GM12875 (cell line): Measurements from ENCODE around the gene SLFN12.

Experiments used
- H3K4me3 ChIP-seq: one replicate; pipeline ENCODE4 v1.5.1; 2011; ENCODE audit warnings: low read depth, low read length, control low read depth
- TF ChIP-seq, protein P1 (sequence below): IDR thresholded peaks from 2 replicates; pipeline ENCODE4 v1.5.1; 2011; ENCODE audit warnings: low read depth, mild to moderate bottlenecking, control low read depth, inconsistent platforms, low read length, moderate library complexity, borderline replicate concordance; ENCODE audit not compliant: insufficient read depth

Gene SLFN12

DNA sequence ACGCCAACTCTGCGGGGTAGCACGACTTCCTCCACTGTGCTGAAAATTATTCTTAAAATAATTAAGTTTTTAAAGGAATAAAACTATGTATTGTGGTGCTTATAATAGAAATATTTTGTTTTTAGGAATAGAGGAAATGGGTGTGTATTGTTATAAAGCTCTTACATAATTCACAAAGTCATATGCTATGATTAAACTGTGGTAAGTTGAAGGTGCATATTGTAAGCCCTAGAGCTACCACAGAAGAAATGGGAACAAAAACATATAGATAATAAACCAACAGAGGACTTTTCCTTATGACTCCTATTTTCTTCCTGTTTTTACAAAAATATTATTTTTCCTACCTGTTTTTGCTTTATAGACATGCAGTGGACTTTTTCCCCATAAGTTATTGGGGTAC lies 54.6 kb downstream of the SLFN12 start:
- TF ChIP-seq, protein P1, sequence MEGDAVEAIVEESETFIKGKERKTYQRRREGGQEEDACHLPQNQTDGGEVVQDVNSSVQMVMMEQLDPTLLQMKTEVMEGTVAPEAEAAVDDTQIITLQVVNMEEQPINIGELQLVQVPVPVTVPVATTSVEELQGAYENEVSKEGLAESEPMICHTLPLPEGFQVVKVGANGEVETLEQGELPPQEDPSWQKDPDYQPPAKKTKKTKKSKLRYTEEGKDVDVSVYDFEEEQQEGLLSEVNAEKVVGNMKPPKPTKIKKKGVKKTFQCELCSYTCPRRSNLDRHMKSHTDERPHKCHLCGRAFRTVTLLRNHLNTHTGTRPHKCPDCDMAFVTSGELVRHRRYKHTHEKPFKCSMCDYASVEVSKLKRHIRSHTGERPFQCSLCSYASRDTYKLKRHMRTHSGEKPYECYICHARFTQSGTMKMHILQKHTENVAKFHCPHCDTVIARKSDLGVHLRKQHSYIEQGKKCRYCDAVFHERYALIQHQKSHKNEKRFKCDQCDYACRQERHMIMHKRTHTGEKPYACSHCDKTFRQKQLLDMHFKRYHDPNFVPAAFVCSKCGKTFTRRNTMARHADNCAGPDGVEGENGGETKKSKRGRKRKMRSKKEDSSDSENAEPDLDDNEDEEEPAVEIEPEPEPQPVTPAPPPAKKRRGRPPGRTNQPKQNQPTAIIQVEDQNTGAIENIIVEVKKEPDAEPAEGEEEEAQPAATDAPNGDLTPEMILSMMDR = no peak
- H3K4me3 ChIP-seq = no peak overlapping the region

DNA sequence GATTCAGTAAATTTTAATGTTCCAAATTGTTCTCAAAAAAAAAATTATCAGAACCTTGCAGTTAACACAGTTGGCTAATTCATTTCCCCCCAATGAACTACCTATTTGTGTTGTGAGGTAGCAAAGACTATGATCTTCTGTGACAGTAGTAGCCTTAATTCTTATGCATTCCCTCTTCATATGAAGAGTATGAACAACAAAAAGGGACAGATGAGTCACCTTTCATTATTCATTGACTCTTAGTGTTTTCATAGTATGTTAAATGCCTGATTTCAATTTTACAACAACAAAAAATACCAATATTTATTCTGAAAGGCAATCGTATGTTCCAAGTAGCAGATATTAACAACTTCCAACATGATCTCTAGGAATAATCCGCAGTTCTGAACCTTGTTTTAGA lies 55.2 kb downstream of the SLFN12 start:
- no peak overlapping the region for H3K4me3 ChIP-seq
- TF ChIP-seq, protein P1 = no peak

DNA sequence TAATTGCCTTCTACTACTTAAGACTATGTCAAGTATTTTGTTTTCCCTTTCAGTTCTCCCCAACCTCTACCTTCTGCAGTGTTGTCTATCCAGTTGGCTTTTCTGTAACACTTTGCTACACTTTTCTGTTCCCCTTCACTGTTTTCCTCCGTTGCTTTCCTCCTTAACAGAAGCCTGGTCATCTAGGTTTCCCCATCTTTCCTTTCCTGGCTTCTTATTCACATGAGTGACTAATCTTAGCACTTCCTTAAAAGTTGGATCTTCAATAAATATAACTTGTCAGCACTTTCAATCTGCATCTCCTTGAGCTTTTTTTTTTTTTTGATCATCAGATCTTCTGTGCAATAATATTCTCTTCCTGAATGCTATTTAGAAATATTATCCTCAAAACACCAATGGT lies 56.1 kb downstream of the SLFN12 start:
- TF ChIP-seq, protein P1 = no peak

DNA sequence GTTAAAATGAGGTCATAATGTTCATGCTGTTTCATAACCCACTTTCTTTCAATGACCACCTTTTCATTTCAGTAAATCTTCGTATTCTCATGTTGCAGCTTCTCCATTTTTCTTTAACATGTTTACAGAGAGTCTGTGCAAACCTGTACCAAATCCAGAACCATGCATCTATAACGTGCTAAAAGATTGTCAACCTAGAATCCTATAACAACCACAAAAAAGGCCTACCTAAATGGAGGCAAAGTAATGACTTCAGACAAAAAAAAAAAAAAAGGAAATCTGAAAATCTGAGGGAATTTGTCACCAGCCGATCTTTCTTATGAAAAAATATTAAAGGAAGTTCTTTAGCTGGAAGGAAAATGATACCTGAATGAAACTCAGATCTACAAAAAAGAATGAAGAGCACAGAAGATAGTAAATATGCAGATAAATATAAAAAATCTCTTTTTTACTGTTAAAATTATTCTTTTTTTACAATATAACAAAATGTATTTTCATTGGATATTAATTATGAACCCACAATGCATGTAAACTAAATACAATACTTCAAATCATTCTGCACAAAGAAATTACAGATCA lies 57.4 kb downstream of the SLFN12 start:
- TF ChIP-seq, protein P1 = no peak
- H3K4me3 ChIP-seq = no peak overlapping the region

More for the DNA sequence above, 56.1 kb downstream of the SLFN12 start:
- H3K4me3 ChIP-seq = no peak overlapping the region

DNA sequence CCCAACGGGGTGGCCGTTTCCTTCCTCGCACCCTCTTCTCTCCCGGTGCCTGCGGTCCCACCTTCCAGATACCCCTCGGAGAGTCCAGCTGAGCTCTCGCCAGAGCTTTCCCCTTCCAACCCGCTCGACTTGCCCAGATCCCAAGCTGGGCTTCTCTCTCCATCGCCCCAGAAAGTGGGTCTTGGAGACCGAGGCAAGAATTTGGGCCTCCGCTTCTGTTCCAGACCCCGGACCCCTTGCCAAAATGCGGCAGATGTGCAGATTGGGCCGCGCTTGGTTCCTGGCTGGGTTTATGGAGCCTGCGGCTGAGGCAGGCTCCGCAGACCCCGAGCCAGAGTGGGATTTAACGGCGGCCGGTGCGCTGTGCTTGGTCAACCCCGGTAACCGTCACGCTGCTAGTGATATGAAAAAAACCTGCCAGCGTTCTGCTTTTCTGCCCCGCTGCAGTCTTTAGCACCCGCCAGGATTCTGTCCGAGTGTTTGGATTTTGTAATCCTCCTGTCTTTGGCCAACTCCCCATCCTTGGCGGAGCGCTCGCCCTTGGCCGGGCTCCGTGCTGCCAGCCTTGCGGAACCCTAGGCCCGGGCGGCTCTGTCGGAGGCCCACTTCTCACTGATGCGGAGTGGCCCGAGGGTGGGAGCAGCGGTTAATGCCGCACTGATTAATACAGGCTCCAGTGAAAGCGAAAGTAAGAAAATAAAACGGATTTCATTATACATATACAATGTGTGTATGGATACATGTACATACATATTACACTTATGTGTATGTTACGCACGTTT lies 58.1 kb downstream of the SLFN12 start:
- TF ChIP-seq, protein P1 = no peak
- peak overlapping the region; percentile 39 for H3K4me3 ChIP-seq

DNA sequence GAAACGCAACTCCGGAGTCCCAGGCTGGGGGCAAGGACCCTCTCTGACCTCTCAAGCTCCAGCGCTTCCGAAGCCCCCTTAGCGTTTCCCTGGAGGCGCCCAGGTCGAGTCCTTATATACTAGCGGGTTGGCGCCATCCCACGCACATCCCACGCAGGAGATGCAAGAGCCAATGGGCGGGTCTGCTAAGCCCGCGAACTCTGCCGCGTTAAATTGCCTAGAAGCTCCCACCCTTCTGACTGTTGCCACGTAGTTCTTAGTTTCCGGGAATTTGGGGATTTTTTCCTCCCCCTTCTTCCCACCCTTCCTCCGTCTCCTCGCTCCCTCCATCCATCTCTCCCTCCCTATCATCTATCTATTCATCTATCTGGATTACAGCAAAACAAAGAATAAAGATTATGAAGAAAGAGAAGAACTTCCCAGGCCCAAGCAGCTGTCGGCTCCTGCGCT lies 58.7 kb downstream of the SLFN12 start, which contains the start of gene SLFN11:
Gene SLFN11, minus strand, starts transcription at position 88 of the 450 bp plus-strand sequence. CDS start 9,814 bp downstream, outside the sequence.
- peak within 1 kb of the TSS; percentile 39 for H3K4me3 ChIP-seq
- TF ChIP-seq, protein P1 = no peak
